ENCODE results near the gene ATG7. TPM values are rescaled to one million over a fixed set of nuclear protein-coding genes. Genes with fewer than 3 reads are reported as not detected.

The ATG7 gene
- total RNA-seq, 2 experiments from 2014 or later: 21.7 to 28.4 TPM

DNA sequence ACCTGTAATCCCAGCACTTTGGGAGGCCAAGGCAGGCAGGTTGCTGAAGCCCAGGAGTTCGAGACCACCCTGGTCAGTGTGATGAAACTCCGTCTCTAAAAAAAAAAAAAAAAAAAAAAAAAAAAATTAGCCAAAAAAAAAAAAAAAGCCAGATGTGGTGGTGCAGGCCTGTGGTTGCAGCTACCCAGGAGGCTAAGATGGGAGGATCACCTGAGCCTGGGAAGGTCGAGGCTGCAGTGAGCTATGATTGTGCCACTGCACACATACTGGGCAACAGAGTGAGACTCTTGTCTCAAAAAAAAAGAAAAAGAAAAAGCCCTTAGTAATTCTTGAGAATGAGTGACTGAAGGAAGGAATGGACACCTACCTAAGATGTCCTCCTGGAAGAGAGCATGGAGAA, 266.4 kb downstream of the ATG7 start:
- Histone ChIP-seq H3K27ac (ENCODE audit: low read depth, low read length, poor library complexity, severe bottlenecking) (no peak overlapping the region), H2AFZ (ENCODE audit: low read length) (no peak overlapping the region), H3K79me2 (ENCODE audit: insufficient read depth, low read depth, low read length) (no peaks in the 10 kb centered on the region), H4K20me1 (ENCODE audit: insufficient read depth, low read length) (no peaks in the 10 kb centered on the region), H3K4me1 (ENCODE audit: insufficient read depth, low read length, poor library complexity, severe bottlenecking) (no peaks in the 10 kb centered on the region), H3K9me3 (ENCODE audit: low read length) (no peaks in the 10 kb centered on the region), H3K4me2 (ENCODE audit: low read length) (no peak overlapping the region), H3K36me3 (ENCODE audit: insufficient read depth, low read length) (no peaks in the 10 kb centered on the region), H3K9me2 (ENCODE audit: insufficient read depth, low read length) (no peaks in the 10 kb centered on the region), H3K4me3 (ENCODE audit: low read depth, low read length, poor library complexity, severe bottlenecking) (no peak overlapping the region)
- intact Hi-C loops (cut with micrococcal nuclease; ENCODE audit: unreplicated experiment): no loop called here
- no TSS peak for BruUV-seq (replicated peaks)
- POLR2A ChIA-PET: interaction anchor here (0.6 kb wide), 1 partner anchor 20 kb away, joined by 3 read pairs; no protein-coding TSS in a partner anchor
- TF ChIP-seq, protein P1, sequence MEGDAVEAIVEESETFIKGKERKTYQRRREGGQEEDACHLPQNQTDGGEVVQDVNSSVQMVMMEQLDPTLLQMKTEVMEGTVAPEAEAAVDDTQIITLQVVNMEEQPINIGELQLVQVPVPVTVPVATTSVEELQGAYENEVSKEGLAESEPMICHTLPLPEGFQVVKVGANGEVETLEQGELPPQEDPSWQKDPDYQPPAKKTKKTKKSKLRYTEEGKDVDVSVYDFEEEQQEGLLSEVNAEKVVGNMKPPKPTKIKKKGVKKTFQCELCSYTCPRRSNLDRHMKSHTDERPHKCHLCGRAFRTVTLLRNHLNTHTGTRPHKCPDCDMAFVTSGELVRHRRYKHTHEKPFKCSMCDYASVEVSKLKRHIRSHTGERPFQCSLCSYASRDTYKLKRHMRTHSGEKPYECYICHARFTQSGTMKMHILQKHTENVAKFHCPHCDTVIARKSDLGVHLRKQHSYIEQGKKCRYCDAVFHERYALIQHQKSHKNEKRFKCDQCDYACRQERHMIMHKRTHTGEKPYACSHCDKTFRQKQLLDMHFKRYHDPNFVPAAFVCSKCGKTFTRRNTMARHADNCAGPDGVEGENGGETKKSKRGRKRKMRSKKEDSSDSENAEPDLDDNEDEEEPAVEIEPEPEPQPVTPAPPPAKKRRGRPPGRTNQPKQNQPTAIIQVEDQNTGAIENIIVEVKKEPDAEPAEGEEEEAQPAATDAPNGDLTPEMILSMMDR (conservative IDR thresholded peaks at IDR 0.05; ENCODE audit: low read length): no peak
- TF ChIP-seq EZH2phosphoT487 (IDR thresholded peaks at IDR 0.05; ENCODE audit: borderline replicate concordance, low read depth, low read length): no peak
- DNase-seq (ENCODE audit: low spot score): no peak
- CTCF ChIA-PET (ENCODE audit: unreplicated experiment): interaction anchor here (0.6 kb wide), 1 partner anchor 22 kb away, joined by 3 read pairs; no protein-coding TSS in a partner anchor

DNA sequence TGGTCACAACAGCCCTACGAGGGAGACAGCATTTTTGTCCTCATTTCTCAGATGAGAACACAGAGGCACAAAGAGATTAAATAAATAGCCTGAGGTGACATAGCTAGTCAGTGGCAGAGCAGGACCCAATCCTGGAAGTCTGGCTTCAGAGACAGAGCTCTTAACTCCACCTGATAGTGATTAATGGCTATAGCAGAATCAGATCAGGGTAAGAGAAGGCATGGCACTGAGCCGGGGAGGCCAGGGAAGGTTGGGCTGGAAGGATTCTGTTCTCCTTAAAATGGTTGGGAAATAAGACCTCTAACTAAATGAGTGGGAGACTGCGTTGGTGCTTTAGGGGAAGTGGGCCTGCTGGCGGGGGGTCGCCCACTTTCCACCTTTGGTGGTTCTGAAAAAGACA, 267.0 kb downstream of the ATG7 start:
- H3K36me3 ChIP-seq (ENCODE audit: insufficient read depth, low read length): no peaks in the 10 kb centered on the region
- CTCF ChIA-PET (ENCODE audit: unreplicated experiment): no interaction called here
- H3K4me1 ChIP-seq (ENCODE audit: insufficient read depth, low read length, poor library complexity, severe bottlenecking): no peaks in the 10 kb centered on the region
- intact Hi-C loops (cut with micrococcal nuclease; ENCODE audit: unreplicated experiment): no loop called here
- TF ChIP-seq, protein P1 (conservative IDR thresholded peaks at IDR 0.05; ENCODE audit: low read length): no peak
- no peak for TF ChIP-seq EZH2phosphoT487 (IDR thresholded peaks at IDR 0.05; ENCODE audit: borderline replicate concordance, low read depth, low read length)
- H3K4me2 ChIP-seq (ENCODE audit: low read length): no peak overlapping the region
- H3K9me2 ChIP-seq (ENCODE audit: insufficient read depth, low read length): no peaks in the 10 kb centered on the region
- no peak overlapping the region for H2AFZ ChIP-seq (ENCODE audit: low read length)
- BruUV-seq (replicated peaks): no TSS peak
- no peaks in the 10 kb centered on the region for H3K9me3 ChIP-seq (ENCODE audit: low read length)
- no peaks in the 10 kb centered on the region for H4K20me1 ChIP-seq (ENCODE audit: insufficient read depth, low read length)
- POLR2A ChIA-PET: no interaction called here
- H3K27ac ChIP-seq (ENCODE audit: low read depth, low read length, poor library complexity, severe bottlenecking): no peak overlapping the region
- DNase-seq (ENCODE audit: low spot score): no peak
- H3K79me2 ChIP-seq (ENCODE audit: insufficient read depth, low read depth, low read length): no peaks in the 10 kb centered on the region
- H3K4me3 ChIP-seq (ENCODE audit: low read depth, low read length, poor library complexity, severe bottlenecking): no peak overlapping the region

DNA sequence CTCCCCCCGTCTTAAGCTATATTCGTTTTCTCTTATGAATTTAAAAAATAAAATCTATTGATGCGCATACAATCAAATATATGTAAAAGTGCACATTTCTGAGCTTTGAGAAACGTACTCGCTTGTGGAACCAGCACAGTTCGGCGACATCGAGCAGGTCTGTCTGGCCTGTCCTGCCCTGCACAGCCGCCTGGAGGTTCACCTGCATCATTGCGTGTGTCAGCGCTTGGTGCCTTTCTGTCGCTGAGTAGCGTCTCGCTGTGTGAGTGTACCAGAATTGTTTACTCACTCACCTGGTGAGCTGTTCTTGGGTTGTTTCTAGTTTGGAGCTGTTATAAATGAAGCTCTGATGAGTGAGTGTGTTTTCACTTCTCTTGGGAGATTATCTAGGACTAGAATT, 267.5 kb downstream of the ATG7 start:
- no peak for DNase-seq (ENCODE audit: low spot score)
- Histone ChIP-seq H3K9me3 (ENCODE audit: low read length) (no peaks in the 10 kb centered on the region), H4K20me1 (ENCODE audit: insufficient read depth, low read length) (no peaks in the 10 kb centered on the region), H3K4me2 (ENCODE audit: low read length) (no peak overlapping the region), H3K9me2 (ENCODE audit: insufficient read depth, low read length) (no peaks in the 10 kb centered on the region), H3K4me1 (ENCODE audit: insufficient read depth, low read length, poor library complexity, severe bottlenecking) (no peaks in the 10 kb centered on the region), H3K27ac (ENCODE audit: low read depth, low read length, poor library complexity, severe bottlenecking) (no peak overlapping the region), H3K79me2 (ENCODE audit: insufficient read depth, low read depth, low read length) (no peaks in the 10 kb centered on the region), H3K4me3 (ENCODE audit: low read depth, low read length, poor library complexity, severe bottlenecking) (no peak overlapping the region), H3K36me3 (ENCODE audit: insufficient read depth, low read length) (no peaks in the 10 kb centered on the region), H2AFZ (ENCODE audit: low read length) (no peak overlapping the region)
- CTCF ChIA-PET (ENCODE audit: unreplicated experiment): no interaction called here
- TF ChIP-seq, protein P1 (conservative IDR thresholded peaks at IDR 0.05; ENCODE audit: low read length): no peak
- TF ChIP-seq EZH2phosphoT487 (IDR thresholded peaks at IDR 0.05; ENCODE audit: borderline replicate concordance, low read depth, low read length): no peak
- BruUV-seq (replicated peaks): no TSS peak
- POLR2A ChIA-PET: interaction anchor here (0.6 kb wide), 2 partner anchors 64 to 134 kb away, joined by 3 to 4 read pairs; no protein-coding TSS in a partner anchor
- intact Hi-C loops (cut with micrococcal nuclease; ENCODE audit: unreplicated experiment): no loop called here

Data from OCI-LY7 (cell line).